Stimulated activated CD8-positive, alpha-beta memory T cell treated with anti-CD3 and anti-CD28 coated beads, Interleukin-2, amount 100 ng/mL, for 48 hours (primary cell): ENCODE results near the gene SAP25.
"Not testable (repeated sequence)": the region's sequence is repeated elsewhere in the genome, so short reads cannot be mapped to it uniquely, and the experiment has no call there.

ENCODE experiments used
- DNase-seq, 2 donors: peaks; one replicate each; pipeline ENCODE4 v3.0.0-alpha.2; 2020; ENCODE audit warnings: low read depth in 2 of 2

SAP25 gene

DNA sequence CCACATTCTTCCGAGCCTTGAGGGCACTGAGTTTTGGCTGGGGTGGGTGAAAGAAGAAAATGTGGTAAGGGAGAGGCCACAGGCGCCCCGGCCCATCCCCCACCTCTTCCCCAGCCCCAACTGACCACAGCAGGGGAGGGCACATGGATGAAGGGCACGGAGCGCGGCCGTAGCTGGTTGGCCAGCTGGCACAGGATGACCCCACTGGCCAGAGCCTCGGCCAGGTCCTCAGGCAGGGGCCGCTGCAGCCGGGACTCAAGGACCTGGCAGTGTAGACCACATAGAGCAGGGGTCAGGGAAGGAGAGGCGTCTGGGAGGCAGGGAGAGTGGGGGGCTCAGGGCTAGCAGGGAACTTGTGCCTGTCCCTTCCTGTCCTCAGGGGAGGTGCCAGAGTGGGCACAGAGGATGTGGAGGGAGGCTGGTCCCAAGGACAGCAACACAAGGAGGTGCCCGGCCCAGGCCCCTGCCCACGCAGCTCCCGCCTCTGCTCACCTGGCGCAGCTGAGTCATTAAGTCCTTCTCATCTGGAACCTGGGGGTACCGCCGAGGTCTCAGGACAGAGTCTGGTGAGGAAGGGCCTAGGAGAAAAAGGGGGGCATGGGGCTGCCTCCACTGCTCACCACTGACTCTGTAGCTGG lies 2.2 kb upstream of the SAP25 start:
- no peak for DNase-seq

DNA sequence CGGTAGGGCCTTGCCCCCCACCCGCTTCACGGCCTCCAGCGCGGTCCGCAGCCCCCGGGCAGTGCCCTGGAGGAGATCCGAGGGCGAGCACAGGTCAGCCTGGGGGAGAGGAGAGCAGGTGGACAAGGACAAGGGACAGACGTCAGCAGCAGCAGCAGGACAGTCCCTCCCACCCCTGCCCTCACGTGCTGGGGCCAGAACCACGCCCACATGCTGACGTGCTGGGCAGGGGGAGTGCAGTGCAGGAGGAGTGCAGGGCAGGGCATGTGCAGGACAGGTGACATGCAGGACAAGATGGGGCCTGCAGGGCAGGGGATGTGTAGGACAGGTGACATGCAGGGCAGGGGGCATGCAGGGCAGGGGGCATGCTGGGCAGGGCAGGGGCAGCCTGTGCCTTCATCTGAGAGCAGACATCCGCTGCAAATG lies 1.5 kb upstream of the SAP25 start:
- no peak for DNase-seq

DNA sequence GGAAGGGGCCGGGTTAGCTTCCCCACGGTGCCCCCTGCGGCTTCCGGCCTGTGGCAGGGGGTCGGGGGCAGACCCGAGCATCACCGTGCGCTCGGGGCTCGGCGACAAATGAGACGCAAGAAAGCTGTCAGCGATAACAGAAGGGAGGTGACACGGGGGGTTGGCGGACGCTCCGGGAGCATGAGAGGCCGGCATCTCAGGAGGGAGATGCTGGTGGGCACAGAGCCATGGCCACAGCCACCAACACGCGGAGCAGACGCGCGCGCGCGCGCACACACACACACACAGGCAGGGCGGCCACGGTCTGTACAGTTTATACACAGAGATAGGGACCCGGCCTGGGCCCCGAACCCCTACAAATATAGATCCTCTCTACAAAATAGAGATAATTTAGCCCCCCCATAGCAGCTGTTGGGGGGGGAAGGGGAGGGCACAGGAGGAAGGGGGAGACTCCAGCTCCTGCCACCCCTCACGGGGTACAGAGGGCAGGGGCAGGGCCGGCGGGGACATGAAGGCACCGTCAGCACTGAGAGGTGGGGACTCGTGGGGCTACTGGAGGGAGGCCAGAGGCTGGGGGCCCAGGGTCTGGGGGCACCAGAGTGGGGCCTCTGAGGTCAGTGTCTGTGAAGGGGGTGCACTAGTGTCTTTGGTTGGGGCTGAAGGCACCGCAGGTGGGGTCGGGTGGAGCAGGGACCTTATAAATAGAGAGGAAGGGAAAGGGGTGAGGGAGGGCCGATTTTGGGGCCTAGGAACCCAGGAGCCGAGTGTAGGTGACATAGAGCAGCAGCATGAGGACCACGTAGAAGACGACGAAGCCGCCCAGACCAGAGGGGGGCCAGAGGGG lies 884 bp upstream of the SAP25 start:
- DNase-seq, result no peak

DNA sequence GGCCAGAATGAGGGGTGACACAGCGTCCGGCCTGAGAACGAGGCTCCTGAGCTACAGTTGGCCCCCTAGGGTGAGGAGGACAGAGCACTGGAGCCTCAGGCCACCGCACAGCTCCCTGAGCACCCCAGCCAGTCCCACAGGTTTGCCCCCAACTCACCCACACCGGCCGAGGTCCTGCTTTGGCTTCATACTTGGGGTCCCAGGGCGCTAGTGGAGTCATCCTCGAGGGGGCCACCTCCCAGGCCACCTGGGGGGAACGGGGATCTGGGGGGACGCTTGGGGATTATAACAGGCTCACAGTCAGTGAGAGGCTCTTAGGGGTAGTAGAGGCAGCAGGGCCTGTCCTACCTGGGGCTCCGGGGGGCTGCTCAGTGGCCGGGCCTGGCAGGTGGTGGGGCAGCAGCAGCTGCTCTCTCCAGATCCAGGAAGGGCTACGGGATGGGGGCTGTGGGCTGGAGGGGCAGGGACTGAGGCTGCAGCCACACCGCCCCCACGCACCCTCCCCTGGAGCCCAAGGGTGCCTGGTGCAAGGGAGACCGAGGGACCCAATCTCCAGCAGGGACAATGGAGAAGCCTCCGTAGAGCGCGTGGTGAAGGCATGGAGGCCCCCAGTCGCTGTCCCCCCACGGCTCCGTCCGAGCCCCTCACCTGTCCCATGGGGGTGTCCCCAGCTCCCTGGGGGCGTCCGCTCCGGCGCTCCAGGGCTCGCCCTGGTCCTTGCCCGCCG lies 588 bp downstream of the SAP25 start:
- DNase-seq, result no peak

DNA sequence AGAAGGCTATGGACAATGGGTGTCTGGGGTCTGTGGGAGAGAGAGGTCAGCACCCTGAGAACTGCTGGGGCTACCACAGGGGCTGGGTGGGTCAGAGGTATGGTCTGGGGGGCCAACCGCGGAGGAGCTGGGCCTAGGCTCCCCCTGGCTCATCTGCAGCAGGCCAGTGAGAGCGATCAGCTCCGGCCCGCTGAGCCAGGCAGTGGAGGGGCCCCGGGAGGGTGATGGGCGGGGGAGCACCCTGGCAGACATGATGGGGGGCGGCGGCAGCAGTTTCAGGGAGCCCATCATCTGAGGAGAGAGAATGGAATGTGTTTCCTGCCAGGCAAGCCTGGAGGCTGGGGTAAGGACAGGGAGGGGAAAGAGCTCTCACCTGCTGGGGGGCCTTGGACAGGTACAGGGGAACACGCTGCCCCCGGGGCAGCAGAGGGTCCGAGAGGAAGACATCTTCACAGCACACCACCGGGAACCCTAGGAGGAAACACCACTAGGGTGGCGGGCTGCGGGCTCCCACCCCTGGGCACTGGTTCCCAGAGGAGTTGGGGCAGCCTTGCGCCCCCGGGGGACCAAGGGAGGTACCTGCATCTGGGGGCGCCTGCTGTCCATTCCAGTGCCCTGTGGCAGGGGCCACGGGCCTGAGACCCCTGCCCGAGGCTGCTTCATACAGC lies 1.3 kb downstream of the SAP25 start:
- no peak for DNase-seq

DNA sequence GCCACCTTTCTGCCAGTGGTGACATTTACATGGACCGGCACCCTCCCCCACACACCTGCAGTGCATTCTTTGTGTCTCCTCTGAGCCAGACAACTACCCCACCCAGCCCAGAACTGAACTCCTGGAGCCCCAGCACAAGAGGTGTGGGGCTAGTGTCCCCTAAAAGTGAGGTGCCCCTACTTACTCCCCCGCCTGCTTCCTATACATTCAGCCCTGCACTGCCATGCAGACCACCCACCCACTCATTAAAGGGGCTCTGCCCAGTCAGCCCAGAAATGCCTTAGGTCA lies 1.9 kb downstream of the SAP25 start:
- DNase-seq, result no peak

DNA sequence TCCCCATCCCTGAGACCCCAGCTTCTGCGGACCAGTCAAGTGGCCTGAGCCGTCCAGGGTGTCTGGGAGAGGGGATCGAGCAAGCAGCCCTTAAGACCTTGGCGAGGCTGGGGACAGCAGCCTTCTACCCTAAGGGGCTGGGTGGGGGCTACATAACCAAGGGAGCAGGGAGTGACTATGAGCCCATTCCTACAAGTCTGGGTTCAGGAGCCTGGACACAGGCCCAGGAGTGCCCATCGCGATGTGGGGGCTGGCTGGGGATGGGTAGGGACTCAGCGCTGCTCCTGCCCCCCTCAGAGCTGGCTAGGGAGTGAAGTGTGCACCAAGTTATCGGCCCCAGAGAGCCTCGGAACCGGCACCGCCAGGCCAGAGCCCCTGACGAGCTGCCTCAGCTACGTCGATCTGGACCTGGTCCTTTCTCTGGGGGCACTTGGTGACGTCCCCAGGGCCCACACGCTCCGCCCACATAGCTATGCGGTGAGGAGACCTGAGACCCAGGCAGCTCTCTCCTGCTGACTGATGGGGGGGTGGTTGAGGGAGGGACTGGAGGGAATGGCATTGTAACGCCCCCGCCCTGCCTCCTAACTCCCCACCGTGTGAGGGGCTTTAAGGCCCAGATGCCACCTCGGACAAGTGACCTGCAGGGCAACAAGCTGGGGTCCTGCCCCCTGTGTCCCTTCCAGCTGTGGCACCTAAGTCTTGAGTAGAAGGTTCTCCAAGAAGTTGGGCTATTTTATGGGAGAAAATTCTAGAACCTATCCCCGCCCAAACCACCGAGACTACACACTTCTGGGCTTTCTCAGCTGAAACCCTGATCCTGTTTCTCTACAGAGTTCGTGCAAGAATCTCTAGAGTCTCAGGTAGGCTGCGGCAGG lies 2.5 kb downstream of the SAP25 start:
- no peak for DNase-seq

DNA sequence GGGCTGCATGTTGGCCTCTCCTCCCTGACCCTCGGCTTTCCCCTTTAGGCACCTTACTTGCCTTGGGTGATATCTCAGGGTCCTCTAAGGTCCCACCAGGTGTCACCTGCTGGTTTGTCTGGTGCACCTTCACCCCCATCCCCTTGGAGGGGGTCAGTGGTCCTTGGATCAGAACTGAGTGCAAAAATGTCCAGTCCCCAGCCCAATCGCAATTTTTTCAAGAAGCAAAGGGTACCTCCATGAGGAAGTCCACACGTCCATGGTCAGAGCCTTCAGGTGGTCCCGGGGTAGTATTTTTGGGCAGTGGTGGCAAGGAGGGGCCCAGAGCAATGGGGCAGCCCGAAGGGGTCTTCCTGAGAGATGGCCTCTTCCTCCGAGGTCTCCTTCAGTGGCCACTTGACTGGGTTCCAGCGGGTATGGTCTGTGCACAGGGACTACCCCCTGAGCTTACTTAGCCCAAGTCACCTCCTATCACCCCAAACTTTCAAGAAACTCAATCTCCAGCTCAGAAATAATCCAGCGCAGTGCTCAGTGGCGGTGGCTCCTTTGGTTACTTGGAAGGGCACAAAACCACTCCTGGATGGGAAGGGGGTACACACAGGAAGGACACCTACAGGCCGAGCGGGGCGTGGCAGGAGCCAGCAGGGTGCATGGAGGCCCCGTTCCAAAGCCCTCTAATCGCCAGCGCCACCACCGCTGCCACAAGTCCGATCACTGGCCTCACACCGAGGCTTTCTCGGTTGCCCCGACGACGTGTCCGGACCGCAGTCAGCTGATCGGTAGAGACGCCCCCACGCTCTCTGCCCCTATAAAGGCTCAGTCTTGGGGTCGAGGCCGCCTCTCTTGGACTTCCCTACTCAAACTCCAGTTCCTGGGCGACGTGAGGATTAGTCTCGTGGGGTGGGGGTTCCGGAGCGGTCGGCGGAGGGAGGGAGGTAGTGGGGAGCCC lies 4.5 kb downstream of the SAP25 start:
- peak; percentile 47 to 51 for DNase-seq

DNA sequence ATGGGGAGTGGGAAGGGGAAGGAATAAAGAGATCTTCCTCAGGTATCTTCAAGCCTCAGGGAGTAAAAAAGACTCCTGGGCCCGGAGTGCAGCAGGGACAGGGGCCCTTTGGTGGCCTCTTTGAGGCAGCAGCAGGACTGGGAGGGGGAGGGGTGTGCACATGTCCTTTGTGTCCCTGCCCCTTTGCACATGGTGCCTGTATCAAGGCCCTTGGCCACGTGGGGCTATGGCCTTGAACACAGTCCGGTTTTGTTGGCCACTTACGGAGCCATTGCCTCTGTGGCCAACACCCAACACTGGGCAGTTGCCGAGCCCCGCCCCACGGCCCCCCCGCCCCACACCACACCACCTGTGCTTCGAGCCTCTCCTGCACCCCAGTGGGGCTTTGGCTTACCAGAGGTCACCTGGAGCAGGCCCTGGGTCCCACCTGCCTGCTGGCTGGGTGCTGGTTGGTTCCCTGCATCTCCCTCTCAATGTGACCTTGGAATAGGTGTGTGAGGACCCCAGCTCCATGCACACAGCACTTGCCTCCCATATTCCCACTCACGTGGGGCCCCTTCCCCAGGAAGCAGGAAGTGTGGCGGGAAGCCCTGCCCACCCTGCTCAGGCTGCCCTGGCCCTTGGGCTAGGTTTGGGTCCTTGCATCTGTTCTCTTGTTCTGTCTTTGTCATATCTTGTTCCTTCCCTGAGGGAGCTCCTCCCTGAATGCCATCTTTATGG lies 5.4 kb downstream of the SAP25 start:
- no peak for DNase-seq

DNA sequence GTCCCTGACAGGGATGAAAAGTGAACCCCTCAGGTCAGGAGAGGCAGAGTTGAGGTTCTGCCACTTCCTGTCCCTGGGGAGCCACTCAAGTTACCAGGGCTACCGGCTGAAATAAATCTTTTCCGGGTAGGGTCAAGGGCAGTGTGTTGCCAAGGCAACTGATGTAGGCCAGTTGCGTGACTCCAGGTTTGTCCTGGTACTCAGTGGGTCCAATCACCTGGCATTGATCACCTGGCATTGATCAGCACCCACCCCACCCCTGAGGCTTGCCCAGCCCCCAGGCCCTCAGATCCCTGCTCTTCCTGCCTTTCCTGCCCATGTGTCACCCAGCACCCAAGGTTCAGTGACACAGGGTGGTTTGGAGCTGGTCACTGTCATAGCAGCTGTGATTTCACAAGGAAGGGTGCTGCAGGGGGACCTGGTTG lies 5.9 kb downstream of the SAP25 start:
- DNase-seq, result no peak

DNA sequence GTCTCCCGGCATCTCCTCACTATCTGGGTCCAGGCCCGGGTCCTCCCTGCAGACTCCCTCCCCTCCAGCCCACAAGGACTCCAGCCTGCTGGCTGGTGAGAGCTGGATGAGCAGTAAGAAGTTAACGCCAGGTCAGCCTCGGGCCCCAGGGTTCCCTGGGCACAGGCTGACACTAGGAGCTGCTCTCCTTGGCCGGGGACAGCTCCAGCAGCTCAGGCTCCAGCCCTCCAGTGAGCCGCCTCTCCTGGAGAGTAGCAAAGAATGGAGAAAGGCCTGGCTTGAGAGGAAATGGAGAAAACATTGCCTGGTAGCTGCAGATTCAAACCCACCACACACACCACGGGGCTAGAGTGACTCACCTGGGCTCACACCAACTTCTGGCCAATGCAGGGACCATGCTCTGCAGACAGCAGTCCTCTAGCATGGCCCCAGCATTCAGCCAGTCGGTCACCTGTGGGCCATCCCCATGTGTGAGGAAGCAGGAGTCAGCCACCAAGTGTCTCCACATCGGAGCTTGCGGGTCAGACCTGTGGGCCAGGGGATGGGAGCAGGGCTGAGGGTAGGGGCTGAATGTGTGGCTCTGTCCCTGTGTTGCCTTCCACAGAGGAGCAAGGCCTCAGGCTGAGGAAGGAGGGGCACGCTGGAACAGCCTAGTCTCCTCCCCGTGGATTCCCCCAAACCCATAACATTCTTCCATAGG lies 6.5 kb downstream of the SAP25 start:
- no peak for DNase-seq

DNA sequence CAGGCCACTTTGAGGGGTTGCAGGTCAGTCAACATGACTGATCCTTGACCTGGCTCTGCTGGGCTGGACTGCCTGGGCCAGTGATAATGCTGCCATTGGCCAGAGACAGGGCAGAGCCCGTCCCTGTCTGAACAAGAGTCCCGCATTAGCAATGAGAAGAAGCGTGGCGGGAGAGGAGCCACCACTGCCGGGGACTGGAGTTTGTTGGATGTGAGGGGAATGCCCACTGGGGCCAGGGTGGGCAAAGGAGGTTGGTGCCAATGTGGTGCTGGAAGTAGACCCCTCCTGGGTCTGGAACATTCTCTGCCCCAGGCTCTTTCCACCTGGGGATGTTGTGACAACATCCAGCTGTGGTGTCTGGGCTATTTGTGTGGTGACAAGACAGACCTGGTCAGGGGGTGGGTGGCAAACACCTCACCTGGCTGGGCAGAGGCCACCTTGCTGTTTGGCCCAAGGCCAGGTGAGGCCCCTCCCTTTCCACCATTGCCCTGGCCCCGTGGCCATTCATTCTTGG lies 7.6 kb downstream of the SAP25 start:
- DNase-seq, result no peak

DNA sequence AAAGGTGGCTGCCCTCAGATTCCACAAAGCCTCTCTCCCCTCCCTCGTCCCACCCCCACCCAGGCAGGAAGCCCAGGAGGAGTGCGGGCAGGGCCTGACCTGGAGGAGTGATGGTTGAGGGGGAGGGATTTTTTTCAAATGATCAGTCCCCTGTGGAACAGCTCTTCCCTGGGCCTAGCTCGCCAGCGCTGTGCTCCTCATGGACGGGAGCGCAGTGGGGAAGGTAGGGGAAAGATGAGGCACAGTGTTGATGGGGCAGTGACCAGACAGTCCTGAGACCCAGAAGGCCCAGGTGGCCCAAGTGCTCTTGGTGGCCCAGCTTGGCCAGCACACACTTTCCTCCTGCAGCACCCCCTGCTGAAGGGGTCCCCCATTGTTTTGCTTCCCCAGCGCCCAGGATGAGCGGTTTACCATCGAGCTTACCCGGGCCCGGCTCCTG lies 8.5 kb downstream of the SAP25 start:
- DNase-seq, result no peak

DNA sequence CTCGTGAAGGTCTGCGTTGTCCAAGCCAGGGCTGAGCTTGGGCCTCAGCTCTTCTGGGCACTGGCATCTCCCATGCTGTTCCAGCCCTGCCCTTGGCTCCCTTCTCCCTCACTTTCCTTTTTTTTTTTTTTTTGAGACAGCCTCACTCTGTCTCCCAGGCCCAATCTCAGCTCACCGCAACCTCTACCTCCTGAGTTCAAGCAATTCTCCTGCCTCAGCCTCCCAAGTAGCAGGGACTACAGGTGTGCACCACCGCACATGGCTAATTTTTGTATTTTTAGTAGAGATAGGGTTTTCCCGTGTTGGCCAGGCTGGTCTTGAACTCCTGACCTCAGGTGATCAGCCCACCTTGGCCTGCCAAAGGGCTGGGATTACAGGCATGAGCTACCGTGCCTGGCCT lies 9.3 kb downstream of the SAP25 start:
- not testable (repeated sequence) for DNase-seq

DNA sequence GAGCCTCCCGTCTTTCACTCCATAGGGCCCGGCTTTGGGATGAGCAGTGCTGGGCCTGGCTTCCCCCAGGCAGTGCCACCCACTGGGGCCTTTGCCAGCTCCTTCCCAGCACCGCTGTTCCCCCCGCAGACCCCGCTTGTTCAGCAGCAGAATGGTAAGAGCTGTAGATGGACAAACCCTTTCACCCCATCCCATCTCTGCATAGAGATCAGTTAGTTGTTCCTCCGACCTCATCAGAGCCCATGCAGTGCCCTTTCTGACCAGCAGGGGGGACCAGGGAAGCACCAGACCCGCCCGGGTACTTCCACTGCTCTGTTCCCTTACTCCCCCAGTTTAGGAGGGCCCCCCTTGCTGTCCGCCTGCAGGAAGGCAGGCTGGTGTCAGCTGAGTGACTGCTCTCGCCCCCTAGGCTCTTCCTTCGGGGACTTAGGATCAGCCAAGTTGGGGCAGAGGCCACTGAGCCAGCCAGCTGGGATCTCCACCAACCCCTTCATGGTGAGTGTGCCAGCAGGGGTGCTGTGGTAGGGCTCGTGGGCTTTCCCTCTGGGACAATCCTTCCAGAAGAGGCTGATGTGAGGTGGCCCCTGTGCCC lies 9.8 kb downstream of the SAP25 start:
- peak; percentile 63 to 75 for DNase-seq

DNA sequence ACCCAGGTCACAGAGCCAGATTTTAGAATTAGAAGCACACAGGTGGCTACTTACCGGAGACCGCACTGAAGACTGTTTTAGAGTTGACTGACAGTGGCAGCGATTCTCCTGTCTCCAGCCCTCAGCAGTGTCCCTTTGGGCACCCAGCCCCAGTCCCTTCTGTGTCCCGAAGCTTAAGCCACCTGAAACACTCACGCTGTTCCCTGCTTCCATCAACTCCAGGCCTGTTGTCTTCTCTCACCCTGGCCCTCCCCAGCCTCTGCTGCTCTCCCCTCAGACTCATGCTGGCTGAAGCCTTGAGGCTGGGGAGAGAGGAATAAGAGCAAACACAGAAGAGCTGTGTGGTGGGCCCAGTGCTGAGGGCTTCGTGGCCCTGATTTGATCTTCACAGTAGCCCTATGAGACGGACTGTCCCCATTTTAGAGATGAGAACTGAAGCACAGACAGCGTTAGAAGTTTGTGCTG lies 10.6 kb downstream of the SAP25 start:
- DNase-seq, result no peak

DNA sequence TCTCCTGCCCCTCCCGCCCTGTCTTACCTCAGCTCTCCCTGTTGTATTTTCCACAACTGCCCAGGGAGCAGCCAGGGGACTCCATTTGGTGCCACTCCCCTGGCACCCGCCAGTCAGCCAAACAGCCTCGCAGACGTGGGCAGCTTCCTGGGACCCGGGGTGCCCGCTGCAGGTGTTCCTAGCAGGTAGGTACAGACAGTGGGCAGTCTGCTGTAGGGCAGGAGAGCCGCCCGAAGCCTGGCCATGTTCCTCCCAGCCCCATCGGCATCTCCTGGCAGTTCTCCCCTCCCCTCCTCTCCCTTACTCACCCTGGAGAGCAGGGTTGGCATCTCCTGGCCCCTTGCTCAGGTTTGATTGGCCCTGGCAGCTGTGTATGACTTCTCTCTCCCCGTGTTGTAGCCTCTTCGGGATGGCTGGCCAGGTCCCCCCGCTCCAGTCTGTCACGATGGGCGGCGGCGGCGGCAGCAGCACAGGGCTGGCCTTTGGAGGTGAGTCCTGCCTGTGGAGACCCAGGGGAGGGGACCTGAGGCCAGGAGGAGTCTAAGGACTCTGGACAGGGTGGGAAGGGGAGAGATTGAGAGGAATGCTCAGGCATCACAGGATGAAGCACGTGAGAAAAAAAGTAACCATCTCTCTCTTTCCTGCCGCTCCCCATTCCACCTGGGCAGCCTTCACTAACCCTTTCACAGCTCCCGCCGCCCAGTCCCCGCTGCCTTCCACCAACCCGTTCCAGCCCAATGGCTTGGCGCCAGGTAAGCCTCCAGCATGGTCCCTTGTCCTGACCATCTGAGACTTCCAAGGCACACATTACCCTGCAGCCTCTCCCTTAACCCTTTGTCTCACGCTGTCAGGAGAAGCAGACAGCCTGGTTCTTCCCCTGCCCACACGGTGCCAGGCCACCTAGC lies 11.3 kb downstream of the SAP25 start:
- DNase-seq, result no peak
